Measurements from ENCODE around the gene SCG5. TPM values are rescaled to one million over a fixed set of nuclear protein-coding genes. Genes with fewer than 3 reads are reported as not detected.
"Not testable (repeated sequence)": the region's sequence is repeated elsewhere in the genome, so short reads cannot be mapped to it uniquely, and the experiment has no call there.

Gene SCG5, protein sequence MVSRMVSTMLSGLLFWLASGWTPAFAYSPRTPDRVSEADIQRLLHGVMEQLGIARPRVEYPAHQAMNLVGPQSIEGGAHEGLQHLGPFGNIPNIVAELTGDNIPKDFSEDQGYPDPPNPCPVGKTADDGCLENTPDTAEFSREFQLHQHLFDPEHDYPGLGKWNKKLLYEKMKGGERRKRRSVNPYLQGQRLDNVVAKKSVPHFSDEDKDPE
- 2.1 and 3.3 TPM in 2 replicates for total RNA-seq
- 3.4 and 3.9 TPM in 2 replicates for polyA plus RNA-seq
- 2.6 and 4.9 TPM in 2 replicates for polyA plus RNA-seq (2011; cell fraction: cytosol; rRNA removed)
- polyA plus RNA-seq (2011; cell fraction: nucleus; rRNA removed), result 2.6 and 3.1 TPM in 2 replicates
- 2.4 and 6.3 TPM in 2 replicates for polyA plus RNA-seq (2012)
- 1.5 and 3.7 TPM in 2 replicates for polyA minus RNA-seq
- polyA minus RNA-seq (2011; cell fraction: cytosol; rRNA and poly(A)+ RNA removed), result not detected
- 1.6 and 1.9 TPM in 2 replicates for polyA minus RNA-seq (2011; cell fraction: nucleus; rRNA and poly(A)+ RNA removed)
- percentile 49 among the genes with signal in this experiment for Bru-seq, nascent RNA
- percentile 71 among the genes with signal in this experiment for BruChase-seq, experiment 1, labeled RNA remaining after a 6-hour chase
- percentile 56 among the genes with signal in this experiment for BruChase-seq, experiment 2, labeled RNA remaining after a 2-hour chase
- long read RNA-seq, partial matches to known transcripts, result 0 of 4 reads
- long read RNA-seq, other reads (novel, unspliced or antisense), result 1 of 4 reads

DNA sequence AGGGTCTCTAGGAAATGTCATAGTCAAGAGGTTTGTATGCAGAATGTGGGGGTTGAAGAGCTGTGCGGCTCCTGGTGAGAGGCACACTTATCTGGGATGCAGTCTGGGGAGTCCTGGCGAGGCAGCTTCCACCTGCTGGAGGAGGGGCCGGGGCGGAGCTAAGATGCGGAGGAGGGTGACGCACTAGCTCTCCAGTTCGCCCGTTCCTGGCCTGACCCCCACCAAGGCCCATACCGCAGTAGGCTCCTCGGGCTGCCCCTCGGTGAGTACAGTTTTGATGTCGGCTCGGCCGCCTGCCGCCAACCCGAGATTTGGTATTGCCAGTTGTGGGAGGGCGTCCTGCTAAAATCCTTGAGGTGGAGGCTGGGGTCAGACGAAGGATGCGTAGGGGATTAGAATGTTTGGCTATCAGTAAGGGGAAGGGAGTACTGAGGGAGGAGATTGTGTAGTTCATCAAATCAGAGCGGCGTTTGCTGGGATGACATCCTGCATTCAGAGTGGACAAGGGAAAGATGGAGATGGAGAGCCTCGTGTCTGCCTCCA is at the start of gene SCG5:
TSS of gene SCG5 (plus strand) at position 194 of the 543 bp plus-strand sequence. CDS start 1,883 bp downstream, outside the sequence.
- Histone ChIP-seq H3K9me1 (replicated peaks; ENCODE audit: control insufficient read depth, extremely low read depth, insufficient read depth, low read length) (no peaks in the 10 kb centered on the region), H2AFZ (ENCODE audit: low read depth, low read length) (peak within 1 kb of the TSS; percentile 43), H3K4me1 (ENCODE audit: control insufficient read depth, extremely low read depth, insufficient read depth, low read length) (peaks cover 6% of the 10 kb centered on the region), H3K79me2 (ENCODE audit: control insufficient read depth, insufficient read depth, low read length) (peaks cover 11% of the 10 kb centered on the region), H3K36me3 (ENCODE audit: control insufficient read depth in 2 of 2, extremely low read depth in 1 of 2, insufficient read depth in 2 of 2, low read length in 2 of 2) (peaks cover 0 to 14% of the 10 kb centered on the region in 2 experiments), H3K4me2 (ENCODE audit: insufficient read depth, low read length) (peak within 1 kb of the TSS; percentile 24), H3K4me3 (replicated peaks in 1 of 3; ENCODE audit: insufficient read depth in 1 of 3, low read depth in 1 of 3, low read length in 3 of 3) (peak within 1 kb of the TSS in 2 of 3 experiments; percentile 6 to 29), H3K27me3 (ENCODE audit: control insufficient read depth in 2 of 2, insufficient read depth in 2 of 2, low read length in 2 of 2) (no peaks in the 10 kb centered on the region), H3K9ac (replicated peaks; ENCODE audit: extremely low read depth, insufficient read depth, low read length) (no peak within 1 kb of the TSS), H3K27ac (ENCODE audit: insufficient read depth, low read depth, low read length) (no peak within 1 kb of the TSS), H3K9me3 (replicated peaks; ENCODE audit: control insufficient read depth, insufficient read depth, low read length) (no peaks in the 10 kb centered on the region), H4K20me1 (replicated peaks; ENCODE audit: control insufficient read depth, extremely low read depth, insufficient read depth, low read length) (no peaks in the 10 kb centered on the region)
- intact Hi-C loops (cut with micrococcal nuclease) (no loop called here), dilution Hi-C loops (cut with MboI; ENCODE audit: extremely low pct_ligation_motif_present, low sequenced_read_pairs) (no loop called here)
- FAIRE-seq (no peak), DNase-seq (ENCODE audit: low read depth, low spot score) (peak; percentile 13)
- no TSS peak for BruUV-seq (replicated peaks)
- CTCF ChIA-PET, result interaction anchor here (1.2 to 1.6 kb wide), 2 partner anchors 41 to 295 kb away, joined by 3 to 5 read pairs; no protein-coding TSS in a partner anchor
- POLR2A ChIA-PET, result no interaction called here
- TF ChIP-seq POLR2AphosphoS5 (IDR thresholded peaks at IDR 0.05; ENCODE audit: insufficient read depth, low read depth, low read length), result peak; percentile 58
- TF ChIP-seq, protein P1, sequence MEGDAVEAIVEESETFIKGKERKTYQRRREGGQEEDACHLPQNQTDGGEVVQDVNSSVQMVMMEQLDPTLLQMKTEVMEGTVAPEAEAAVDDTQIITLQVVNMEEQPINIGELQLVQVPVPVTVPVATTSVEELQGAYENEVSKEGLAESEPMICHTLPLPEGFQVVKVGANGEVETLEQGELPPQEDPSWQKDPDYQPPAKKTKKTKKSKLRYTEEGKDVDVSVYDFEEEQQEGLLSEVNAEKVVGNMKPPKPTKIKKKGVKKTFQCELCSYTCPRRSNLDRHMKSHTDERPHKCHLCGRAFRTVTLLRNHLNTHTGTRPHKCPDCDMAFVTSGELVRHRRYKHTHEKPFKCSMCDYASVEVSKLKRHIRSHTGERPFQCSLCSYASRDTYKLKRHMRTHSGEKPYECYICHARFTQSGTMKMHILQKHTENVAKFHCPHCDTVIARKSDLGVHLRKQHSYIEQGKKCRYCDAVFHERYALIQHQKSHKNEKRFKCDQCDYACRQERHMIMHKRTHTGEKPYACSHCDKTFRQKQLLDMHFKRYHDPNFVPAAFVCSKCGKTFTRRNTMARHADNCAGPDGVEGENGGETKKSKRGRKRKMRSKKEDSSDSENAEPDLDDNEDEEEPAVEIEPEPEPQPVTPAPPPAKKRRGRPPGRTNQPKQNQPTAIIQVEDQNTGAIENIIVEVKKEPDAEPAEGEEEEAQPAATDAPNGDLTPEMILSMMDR (IDR thresholded peaks at IDR 0.05; ENCODE audit: extremely low read depth in 1 of 2, insufficient read depth in 1 of 2, low read depth in 1 of 2, low read length in 2 of 2), result no peak

DNA sequence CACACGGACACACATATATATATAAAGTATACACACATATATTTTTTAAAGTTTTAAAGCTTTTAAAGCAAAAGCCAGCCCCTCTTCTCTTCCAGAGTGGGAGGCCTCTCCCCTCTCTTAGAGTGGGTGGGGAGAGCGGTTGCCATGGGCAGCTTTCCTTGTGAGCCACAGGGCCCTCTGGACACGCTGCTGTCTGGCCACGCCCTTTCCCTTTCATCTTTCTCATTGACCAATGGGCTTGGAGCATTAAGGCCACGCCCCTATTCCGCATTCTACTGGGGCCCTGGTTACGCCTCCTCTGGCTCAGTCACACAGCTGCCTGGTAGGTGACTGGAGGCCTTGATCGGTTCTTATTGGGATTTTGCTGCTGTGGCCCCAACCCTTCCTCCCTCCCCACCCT is 48.4 kb upstream of the SCG5 start, which contains the start of gene GOLGA8N:
TSS of gene GOLGA8N (plus strand) at position 306 of the 400 bp plus-strand sequence.
- FAIRE-seq; intact Hi-C loops (cut with micrococcal nuclease); dilution Hi-C loops (cut with MboI; ENCODE audit: extremely low pct_ligation_motif_present, low sequenced_read_pairs); H4K20me1 ChIP-seq (replicated peaks; ENCODE audit: control insufficient read depth, extremely low read depth, insufficient read depth, low read length); CTCF ChIA-PET; H3K9ac ChIP-seq (replicated peaks; ENCODE audit: extremely low read depth, insufficient read depth, low read length); POLR2A ChIA-PET; H3K79me2 ChIP-seq (ENCODE audit: control insufficient read depth, insufficient read depth, low read length); H3K4me2 ChIP-seq (ENCODE audit: insufficient read depth, low read length); BruUV-seq (replicated peaks); H3K36me3 ChIP-seq (ENCODE audit: control insufficient read depth in 2 of 2, extremely low read depth in 1 of 2, insufficient read depth in 2 of 2, low read length in 2 of 2); H3K27ac ChIP-seq (ENCODE audit: insufficient read depth, low read depth, low read length); H2AFZ ChIP-seq (ENCODE audit: low read depth, low read length); DNase-seq (ENCODE audit: low read depth, low spot score); H3K9me3 ChIP-seq (replicated peaks; ENCODE audit: control insufficient read depth, insufficient read depth, low read length); H3K4me3 ChIP-seq (replicated peaks in 1 of 3; ENCODE audit: insufficient read depth in 1 of 3, low read depth in 1 of 3, low read length in 3 of 3); H3K9me1 ChIP-seq (replicated peaks; ENCODE audit: control insufficient read depth, extremely low read depth, insufficient read depth, low read length); H3K4me1 ChIP-seq (ENCODE audit: control insufficient read depth, extremely low read depth, insufficient read depth, low read length); H3K27me3 ChIP-seq (ENCODE audit: control insufficient read depth in 2 of 2, insufficient read depth in 2 of 2, low read length in 2 of 2): not testable (repeated sequence)

DNA sequence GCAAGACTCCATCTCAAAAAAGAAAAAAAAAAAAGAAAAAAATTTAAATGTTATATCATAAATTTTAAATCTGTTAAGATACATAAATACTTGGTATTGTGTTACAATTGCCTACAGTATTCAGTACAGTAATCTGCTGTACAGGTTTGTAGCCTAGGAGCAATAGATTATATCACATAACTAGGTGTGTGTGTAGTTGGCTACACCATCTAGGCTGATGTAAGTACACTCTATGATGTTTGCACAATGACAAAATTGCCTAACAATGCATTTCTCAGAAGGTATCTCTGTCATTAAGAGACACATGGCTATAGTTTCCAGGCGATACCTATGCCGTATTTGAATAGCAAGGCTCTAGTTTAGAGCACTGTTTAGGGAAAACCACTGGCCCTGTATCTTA is 32.0 kb upstream of the SCG5 start:
- DNase-seq (ENCODE audit: low read depth, low spot score); H3K27me3 ChIP-seq (ENCODE audit: control insufficient read depth in 2 of 2, insufficient read depth in 2 of 2, low read length in 2 of 2); H3K4me2 ChIP-seq (ENCODE audit: insufficient read depth, low read length); H3K4me3 ChIP-seq (replicated peaks in 1 of 3; ENCODE audit: insufficient read depth in 1 of 3, low read depth in 1 of 3, low read length in 3 of 3); intact Hi-C loops (cut with micrococcal nuclease); FAIRE-seq; H3K36me3 ChIP-seq (ENCODE audit: control insufficient read depth in 2 of 2, extremely low read depth in 1 of 2, insufficient read depth in 2 of 2, low read length in 2 of 2); POLR2A ChIA-PET; H2AFZ ChIP-seq (ENCODE audit: low read depth, low read length); H3K9ac ChIP-seq (replicated peaks; ENCODE audit: extremely low read depth, insufficient read depth, low read length); H3K9me3 ChIP-seq (replicated peaks; ENCODE audit: control insufficient read depth, insufficient read depth, low read length); H3K9me1 ChIP-seq (replicated peaks; ENCODE audit: control insufficient read depth, extremely low read depth, insufficient read depth, low read length); H3K4me1 ChIP-seq (ENCODE audit: control insufficient read depth, extremely low read depth, insufficient read depth, low read length); dilution Hi-C loops (cut with MboI; ENCODE audit: extremely low pct_ligation_motif_present, low sequenced_read_pairs); H3K27ac ChIP-seq (ENCODE audit: insufficient read depth, low read depth, low read length); CTCF ChIA-PET; H4K20me1 ChIP-seq (replicated peaks; ENCODE audit: control insufficient read depth, extremely low read depth, insufficient read depth, low read length); BruUV-seq (replicated peaks); H3K79me2 ChIP-seq (ENCODE audit: control insufficient read depth, insufficient read depth, low read length): not testable (repeated sequence)
